GM19099 (cell line): ENCODE data around the gene CIDEA.

Source experiments
- POLR2A ChIP-seq: IDR thresholded peaks from 3 replicates; pipeline ENCODE4 v1.6.1; 2011; ENCODE audit warnings: low read depth; ENCODE audit not compliant: insufficient read length; ENCODE audit errors: extremely low read depth

Gene CIDEA

DNA sequence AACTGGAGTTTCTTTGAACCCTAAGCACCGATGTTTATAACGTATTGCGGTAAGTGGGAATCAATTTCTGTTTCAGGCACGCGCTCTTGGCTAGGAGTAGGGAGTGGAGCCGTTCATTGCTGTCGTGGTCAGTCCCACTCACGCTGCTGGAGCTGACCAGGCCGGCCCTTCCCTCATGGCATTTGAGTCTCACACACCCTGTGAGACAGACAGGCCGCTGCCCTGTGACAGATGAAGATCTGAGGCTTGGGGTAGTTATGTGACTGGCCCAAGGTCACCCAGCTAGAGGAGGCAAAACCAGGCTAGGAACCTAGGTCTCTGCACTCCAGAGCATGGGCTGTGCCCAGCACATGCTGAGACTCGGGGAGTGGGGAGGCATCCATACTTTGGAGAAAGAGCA, 2.9 kb upstream of the CIDEA start:
- TF ChIP-seq POLR2A, result no peak

DNA sequence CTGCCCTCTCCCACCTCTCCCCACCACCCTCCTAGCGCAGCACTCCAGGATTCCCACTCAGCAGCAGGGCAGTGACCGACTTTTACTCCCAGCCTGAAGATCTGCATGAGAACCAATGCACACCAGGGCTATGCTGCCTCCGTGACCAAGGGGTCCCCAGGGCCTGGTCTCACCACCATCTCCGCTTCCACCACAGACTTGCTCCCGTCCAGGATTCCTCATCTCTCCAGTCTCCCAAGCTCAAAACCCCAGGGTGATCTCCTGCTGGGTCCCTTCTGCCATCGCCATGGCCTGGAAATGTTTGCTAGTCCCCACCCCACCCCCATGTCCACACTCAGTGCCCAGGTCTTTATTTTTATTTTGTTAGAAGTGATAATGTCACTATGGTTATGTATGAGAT, 2.1 kb upstream of the CIDEA start:
- TF ChIP-seq POLR2A, result no peak

GRCh38 chr18:12253027-12253426, 1.1 kb upstream of the CIDEA start:
- no peak for TF ChIP-seq POLR2A

DNA sequence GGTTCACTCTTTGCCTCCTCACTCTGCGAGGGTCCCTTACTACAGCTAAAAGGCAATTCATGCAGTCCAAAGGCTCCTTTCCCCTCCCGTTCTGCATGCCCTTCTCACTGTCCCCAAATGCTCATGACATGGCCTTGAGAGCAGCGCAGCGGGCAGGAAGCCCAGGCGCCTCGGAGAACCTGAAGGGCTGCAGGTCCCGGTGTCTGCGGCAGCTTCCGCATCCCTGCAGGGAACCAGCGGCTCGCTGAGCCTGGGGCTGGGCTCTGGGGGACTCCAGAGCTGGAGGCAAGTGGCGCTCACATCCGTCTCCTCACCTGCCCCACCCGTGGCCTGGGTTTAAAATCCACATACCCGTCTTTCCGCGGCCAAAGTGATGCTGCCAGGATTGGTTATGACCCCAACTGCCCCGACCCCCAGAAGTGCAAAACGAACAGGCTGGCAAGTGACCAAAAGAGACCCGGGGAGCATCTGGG, 462 bp upstream of the CIDEA start:
- TF ChIP-seq POLR2A, result no peak

DNA sequence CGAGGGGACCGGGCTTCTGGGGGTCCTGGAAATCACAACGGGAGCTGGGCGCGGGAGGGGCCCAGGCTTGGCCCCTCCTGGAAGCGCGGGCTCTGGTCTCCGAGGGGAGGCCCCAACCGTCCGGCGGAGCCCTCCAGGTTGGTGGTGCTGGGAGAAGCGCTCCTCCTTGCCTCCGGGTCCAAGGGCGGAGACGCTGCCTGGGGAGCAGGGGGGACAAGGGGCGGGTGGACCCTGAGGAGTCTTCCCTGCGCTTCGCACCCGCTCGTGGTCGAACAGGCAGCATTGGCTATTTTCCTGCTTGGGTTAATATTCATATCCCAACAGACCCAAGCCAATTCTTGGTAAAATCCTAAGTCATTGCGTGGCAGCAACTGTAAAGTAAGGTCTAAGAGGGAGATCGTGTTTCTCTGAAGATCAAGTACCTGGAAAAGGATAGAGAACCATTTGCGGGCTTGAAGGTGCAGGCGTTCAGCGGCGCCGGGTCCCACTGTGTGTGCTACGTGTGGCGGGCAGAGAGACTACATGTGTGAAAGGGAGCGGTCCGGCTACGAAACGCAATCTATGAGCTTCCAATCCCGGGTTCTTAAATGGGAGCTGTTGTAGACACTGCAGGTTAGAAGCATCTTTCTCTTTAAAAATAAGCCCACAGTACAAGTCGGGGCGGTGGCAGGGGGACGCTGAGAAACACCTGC, 805 bp downstream of the CIDEA start:
- TF ChIP-seq POLR2A, result no peak

DNA sequence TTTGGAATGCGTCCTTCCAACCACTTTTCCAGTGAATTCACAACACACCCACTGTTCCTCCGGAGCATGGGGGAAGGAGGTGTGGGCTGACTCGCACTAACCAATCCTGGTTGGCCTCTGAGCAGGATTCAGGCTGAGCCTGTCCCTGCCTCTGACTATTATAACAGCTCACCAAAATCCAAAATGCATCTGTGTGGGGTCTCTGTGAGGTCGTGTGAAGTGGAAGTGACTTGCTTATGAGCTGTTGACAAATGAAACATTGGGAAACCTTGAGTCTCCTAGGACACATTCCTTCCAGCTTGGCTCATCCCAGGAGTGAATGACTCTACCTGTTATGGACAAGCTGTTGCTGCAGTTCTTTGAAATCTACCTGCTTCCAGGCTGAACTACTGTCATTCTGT, 1.5 kb downstream of the CIDEA start:
- TF ChIP-seq POLR2A, result no peak

GRCh38 chr18:12256951-12257350, 2.8 kb downstream of the CIDEA start:
- TF ChIP-seq POLR2A, result no peak

- no peak for TF ChIP-seq POLR2A
These were observed 4.0 kb downstream of the CIDEA start for GRCh38 chr18:12257996-12258718.

- TF ChIP-seq POLR2A, result no peak
These were observed 4.9 kb downstream of the CIDEA start for GRCh38 chr18:12258719-12259705.

DNA sequence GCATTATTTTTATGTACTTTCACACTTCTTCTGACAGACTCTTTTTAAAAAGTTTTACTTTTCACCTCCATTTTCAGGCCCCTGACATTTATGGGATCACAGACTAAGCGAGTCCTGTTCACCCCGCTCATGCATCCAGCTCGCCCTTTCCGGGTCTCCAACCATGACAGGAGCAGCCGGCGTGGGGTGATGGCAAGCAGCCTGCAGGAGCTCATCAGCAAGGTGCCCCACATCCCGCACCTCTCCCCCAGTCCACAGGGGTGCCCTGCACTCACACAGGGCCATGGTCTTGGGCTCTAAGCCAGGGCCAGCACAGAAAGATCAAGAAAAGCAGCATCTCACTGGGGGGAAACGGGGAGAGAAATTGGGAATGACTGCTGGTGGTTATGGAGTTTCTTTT, 8.6 kb downstream of the CIDEA start:
- TF ChIP-seq POLR2A, result no peak

DNA sequence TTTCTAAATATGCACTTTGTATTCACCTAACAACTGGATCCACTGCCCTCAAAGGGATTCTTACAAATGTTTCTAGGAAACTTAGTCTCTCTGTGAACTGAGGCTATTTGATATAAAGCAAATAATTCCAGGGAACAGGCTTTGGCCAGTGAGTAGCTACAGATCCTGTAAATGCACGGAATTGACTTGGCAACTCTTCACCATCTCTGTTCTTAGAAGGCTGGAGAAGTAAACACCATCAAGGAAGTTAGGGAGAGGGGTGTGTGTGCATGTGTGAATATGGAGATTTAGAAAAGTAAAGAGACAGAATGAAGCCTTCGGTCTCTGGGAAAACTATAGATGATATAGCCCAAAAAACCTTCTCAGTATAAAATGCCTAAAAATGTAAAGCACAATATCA, 10.7 kb downstream of the CIDEA start:
- no peak for TF ChIP-seq POLR2A

DNA sequence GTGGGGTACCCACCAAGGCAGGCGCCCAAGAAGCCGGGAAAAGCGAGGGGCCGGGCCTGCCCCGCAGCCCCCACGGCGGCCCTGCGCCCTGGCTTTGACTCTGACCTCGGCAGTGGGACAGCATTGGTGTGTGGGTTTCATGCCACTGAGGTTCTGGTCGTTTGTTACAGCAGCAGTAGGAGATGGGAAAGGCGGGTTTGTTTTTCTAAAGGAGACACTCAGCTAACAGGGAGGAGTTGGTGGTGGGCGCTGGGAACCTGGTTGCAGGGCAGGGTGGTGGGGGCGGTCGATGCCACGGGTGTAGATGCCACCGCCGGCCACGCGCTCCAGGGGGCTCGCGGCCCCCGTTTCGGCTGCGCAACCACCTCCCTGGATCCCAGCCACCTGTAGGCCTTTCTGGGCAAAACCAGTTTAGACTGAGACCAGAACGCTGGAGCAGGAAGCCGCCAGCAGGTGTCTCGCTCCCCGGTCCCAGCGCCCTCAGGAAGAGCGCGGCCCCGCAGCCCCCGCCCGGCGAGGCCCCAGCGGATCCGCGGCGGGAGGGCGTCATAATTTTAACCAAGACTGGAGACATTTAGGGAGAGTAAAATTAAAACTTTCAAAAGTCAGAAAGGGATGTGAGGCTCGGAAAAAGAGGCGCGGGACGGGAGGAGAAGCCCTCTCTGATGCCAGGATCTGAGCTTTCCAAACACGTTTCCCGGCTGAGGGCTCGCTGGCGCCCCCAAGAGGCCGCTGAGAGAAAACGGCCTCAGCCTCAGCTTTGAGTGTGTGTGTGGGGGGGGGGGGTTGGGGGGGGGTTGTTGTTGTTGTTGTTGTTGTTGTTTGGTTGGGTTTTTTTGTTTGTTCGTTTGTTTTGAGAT, 17.4 kb downstream of the CIDEA start:
- TF ChIP-seq POLR2A, result no peak

GRCh38 chr18:12274793-12275192, 20.6 kb downstream of the CIDEA start:
- no peak for TF ChIP-seq POLR2A
